Ramos (cell line): ENCODE data around the gene ITPR1.

ENCODE experiments used
- in situ Hi-C: fragments of 300-500 bp; cut with MboI; formaldehyde crosslinking; loops from one replicate; pipeline ENCODE4 v1.14.3; 2022; ENCODE audit warnings: low sequenced_read_pairs; ENCODE audit not compliant: unreplicated experiment

The ITPR1 gene

GRCh38 chr3:4704552-4704951, 211.4 kb downstream of the ITPR1 start:
- in situ Hi-C loops, result no loop called here

- in situ Hi-C loops, result no loop called here
These were observed 214.2 kb downstream of the ITPR1 start for GRCh38 chr3:4707324-4707723.

- in situ Hi-C loops, result no loop called here
These were observed 215.1 kb downstream of the ITPR1 start for GRCh38 chr3:4708230-4708629.

GRCh38 chr3:4709341-4709740, 216.2 kb downstream of the ITPR1 start:
- in situ Hi-C loops, result no loop called here

- in situ Hi-C loops, result loop anchor here (10.0 kb wide), 1 partner anchor 355 kb away; no protein-coding TSS in a partner anchor
These were observed 217.0 kb downstream of the ITPR1 start for GRCh38 chr3:4710191-4710590.

- in situ Hi-C loops, result loop anchor here (10.0 kb wide), 1 partner anchor 353 kb away; no protein-coding TSS in a partner anchor
These were observed 218.5 kb downstream of the ITPR1 start for GRCh38 chr3:4711680-4711992.

- in situ Hi-C loops, result loop anchor here (10.0 kb wide), 1 partner anchor 353 kb away; no protein-coding TSS in a partner anchor
These were observed 219.0 kb downstream of the ITPR1 start for GRCh38 chr3:4712109-4712508.

GRCh38 chr3:4714045-4714444, 220.9 kb downstream of the ITPR1 start:
- in situ Hi-C loops, result loop anchor here (10.0 kb wide), 1 partner anchor 351 kb away; no protein-coding TSS in a partner anchor

- in situ Hi-C loops, result loop anchor here (10.0 kb wide), 1 partner anchor 349 kb away; no protein-coding TSS in a partner anchor
These were observed 223.1 kb downstream of the ITPR1 start for GRCh38 chr3:4716266-4716665.

GRCh38 chr3:4716706-4717362, 223.7 kb downstream of the ITPR1 start:
- in situ Hi-C loops, result loop anchor here (10.0 kb wide), 1 partner anchor 348 kb away; no protein-coding TSS in a partner anchor

GRCh38 chr3:4717363-4717740, 224.2 kb downstream of the ITPR1 start:
- in situ Hi-C loops, result loop anchor here (10.0 kb wide), 1 partner anchor 347 kb away; no protein-coding TSS in a partner anchor

GRCh38 chr3:4718179-4718736, 225.1 kb downstream of the ITPR1 start:
- in situ Hi-C loops, result loop anchor here (10.0 kb wide), 1 partner anchor 347 kb away; no protein-coding TSS in a partner anchor

GRCh38 chr3:4719046-4719501, 225.9 kb downstream of the ITPR1 start:
- in situ Hi-C loops, result loop anchor here (10.0 kb wide), 1 partner anchor 346 kb away; no protein-coding TSS in a partner anchor

GRCh38 chr3:4720316-4721075, 227.3 kb downstream of the ITPR1 start:
- in situ Hi-C loops, result no loop called here

- in situ Hi-C loops, result no loop called here
These were observed 228.4 kb downstream of the ITPR1 start for GRCh38 chr3:4721511-4721911.

- in situ Hi-C loops, result no loop called here
These were observed 229.0 kb downstream of the ITPR1 start for GRCh38 chr3:4722103-4722502.

- in situ Hi-C loops, result no loop called here
These were observed 231.0 kb downstream of the ITPR1 start for GRCh38 chr3:4724051-4724629.

- in situ Hi-C loops, result no loop called here
These were observed 233.4 kb downstream of the ITPR1 start for GRCh38 chr3:4726549-4726948.

- in situ Hi-C loops, result no loop called here
These were observed 236.2 kb downstream of the ITPR1 start for GRCh38 chr3:4729061-4729973.

GRCh38 chr3:4730719-4731118, 237.6 kb downstream of the ITPR1 start:
- in situ Hi-C loops, result no loop called here
